NCI-H748 (cell line): Measurements from ENCODE around the gene MOSPD3.
"Not testable (repeated sequence)": the region's sequence is repeated elsewhere in the genome, so short reads cannot be mapped to it uniquely, and the experiment has no call there.

ENCODE experiments used
- DNase-seq: peaks from one replicate; lab custom pipeline; 2025; ENCODE audit not compliant: unreplicated experiment; lab: John Stamatoyannopoulos, UW

Gene MOSPD3

DNA sequence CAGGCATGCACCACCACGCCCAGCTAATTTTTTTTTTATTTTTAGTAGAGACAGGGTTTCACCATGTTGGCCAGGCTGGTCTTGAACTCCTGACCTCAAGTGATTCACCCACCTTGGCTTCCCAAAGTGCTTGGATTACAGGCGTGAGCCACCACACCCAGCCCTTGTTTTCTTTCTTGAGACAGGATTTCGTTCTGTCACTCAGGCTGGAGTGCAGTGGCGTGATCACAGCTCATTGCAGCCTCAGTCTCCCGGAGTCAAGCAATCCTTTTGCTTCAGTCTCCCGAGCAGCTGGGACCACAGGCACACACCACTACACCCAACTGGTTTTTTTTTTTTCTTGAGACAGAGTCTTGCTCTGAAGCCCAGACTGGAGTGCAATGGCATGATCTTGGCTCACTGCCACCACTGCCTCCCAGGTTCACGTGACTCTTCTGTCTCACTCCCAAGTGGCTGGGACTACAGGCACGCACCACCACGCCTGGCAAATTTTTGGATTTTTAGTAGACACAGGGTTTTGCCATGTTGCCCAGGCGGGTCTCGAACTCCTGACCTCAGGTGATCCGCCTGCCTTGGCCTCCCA, 49.9 kb downstream of the MOSPD3 start:
- not testable (repeated sequence) for DNase-seq
